GM21528 (cell line): ENCODE data around the gene MDN1.
A peak's percentile ranks its signal among the peaks of the same experiment; 100 is the strongest.

Experiments
- ATAC-seq: cut with Tn5 transposase; IDR thresholded peaks from one replicate; pipeline ENCODE4 v1.9.1; 2021; ENCODE audit warnings: mild to moderate bottlenecking, moderate library complexity; ENCODE audit not compliant: unreplicated experiment, low FRiP score

The MDN1 gene

DNA sequence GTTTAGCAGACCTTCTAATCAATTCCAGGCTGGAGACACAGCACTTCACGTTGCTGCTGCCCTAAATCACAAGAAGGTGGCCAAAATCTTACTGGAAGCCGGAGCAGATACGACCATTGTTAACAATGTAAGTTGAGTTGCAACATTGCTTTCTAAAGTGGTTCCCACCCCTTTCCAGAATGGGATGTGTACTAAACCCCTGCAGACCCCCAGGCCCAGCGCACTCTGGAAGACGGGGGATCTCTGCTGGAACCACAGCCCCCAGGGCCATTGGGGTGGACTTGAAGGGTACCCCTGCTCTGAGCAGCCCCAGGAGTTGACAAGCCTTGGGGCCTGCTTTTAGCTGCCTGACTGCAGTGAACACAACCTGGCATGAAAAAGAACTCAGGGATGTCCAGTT lies 203.1 kb downstream of the MDN1 start:
- no peak for ATAC-seq

DNA sequence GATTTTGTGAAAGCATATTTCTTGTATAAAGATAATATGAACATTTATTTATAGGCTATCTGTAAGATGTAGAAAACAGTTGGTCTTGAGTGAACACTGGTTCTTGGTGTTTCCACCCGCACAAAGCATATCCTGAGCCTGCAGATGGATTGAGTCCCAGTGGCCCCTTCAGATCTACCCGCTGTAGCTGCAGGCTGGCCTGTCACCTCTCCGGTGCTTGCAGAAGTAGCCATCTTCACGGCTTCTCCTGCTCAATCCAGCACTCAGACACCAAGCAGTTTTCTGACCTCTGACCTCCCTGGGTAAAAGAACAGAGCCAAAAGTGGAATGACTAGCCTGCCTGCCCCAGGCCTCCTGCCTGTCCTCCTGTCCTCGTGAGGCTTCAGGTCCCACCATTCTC lies 203.7 kb downstream of the MDN1 start:
- no peak for ATAC-seq

- no peak for ATAC-seq
These were observed 205.8 kb downstream of the MDN1 start for GRCh38 chr6:89613790-89614189.

DNA sequence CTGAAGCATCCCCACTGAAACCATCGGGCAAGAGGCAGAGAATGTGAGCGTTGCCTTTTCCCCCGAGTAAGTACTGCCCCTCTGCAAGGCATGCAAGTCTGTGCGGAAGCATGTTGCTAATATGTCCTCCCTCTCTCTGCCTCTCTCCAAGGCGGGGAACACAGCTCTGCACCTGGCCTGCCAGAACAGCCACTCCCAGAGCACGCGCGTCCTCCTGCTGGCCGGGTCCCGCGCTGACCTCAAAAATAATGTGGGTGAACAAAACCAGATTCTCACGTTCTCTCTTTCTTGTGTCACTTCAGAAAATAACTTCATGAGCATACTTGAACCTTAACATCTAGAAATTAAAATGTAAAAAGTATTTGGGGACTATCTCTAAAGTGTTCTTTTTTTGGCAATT lies 207.5 kb downstream of the MDN1 start:
- ATAC-seq = no peak

DNA sequence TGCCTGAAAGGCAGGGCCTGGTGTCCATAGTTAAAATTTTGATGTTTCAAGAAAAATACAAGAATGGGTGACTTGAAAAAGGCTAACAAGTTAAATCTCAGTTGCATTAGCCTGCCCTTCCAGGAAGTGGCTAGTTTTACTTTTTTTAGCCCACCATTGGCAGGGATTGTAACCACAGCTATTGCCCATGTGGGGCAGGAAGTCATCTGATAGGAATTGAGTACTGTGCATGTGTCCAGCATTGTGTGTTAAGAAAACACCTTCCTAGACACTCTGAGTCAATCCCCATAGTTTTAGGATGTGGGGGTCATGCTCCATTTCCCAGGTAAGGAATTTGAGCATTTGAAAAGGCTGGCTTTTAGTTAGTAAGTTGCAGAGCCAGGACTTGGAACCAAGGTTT lies 207.9 kb downstream of the MDN1 start:
- no peak for ATAC-seq

- no peak for ATAC-seq
These were observed 209.4 kb downstream of the MDN1 start for GRCh38 chr6:89610149-89610642.

- no peak for ATAC-seq
These were observed 213.7 kb downstream of the MDN1 start for GRCh38 chr6:89605861-89606260.

DNA sequence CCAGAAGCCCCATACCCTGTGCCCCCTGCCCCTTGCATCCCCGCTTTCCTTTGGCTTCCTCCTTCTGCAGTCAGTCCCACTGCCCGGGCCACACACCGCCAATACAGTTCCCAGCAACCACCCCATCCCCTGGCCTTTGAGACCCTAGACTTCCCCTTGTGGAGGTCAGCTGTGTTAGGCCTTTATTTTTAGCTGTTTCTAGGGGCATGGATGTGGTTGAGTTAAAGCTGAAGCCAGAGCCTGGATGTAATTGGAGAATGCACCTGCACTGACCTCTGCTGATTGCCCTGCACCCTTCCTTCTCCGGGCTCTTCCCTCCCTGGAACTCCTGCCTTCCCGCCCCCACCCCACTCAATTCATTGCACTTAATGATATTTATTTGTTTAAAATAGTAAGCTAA lies 214.9 kb downstream of the MDN1 start:
- no peak for ATAC-seq

- no peak for ATAC-seq
These were observed 217.4 kb downstream of the MDN1 start for GRCh38 chr6:89602166-89602565.

- no peak for ATAC-seq
These were observed 219.9 kb downstream of the MDN1 start for GRCh38 chr6:89599727-89600126.

DNA sequence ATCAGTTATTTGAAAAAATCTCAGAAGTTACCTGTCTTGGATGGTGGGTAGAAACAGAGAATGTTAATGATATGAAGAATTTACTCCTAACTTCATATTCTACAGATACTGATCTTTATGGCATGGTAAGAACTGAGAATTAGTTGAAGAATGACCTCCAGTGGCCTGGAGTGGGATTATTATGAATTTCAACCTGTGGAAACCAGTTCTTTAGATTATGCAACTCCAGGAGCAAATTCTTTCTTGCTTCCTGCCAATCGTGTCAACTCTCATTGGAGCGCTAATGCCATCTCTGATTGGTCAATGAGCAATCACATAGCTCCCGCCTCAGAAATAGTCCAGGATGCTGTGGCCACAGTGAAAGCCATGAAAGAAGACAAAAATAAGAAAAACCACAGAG lies 221.6 kb downstream of the MDN1 start:
- ATAC-seq = no peak

GRCh38 chr6:89597372-89597771 lies 222.2 kb downstream of the MDN1 start:
- no peak for ATAC-seq

DNA sequence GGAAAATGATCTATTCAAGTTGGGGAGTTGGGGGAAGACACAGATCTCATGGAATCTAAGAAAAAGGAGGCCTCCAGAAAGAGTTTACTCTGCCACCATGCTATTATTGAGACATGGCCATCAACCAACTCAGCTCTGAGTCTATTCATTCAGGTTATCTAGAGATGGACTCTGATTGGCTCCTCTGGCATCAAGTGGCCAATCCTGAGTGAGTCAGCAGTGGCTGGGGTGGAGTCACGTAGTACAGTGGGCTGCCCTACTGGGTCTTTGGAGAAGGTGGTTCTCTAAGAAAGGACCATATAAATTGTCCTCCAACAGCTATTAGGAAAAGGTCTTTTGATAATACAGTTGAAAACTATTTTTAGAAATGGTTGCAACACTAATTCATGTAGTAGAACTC lies 223.1 kb downstream of the MDN1 start:
- no peak for ATAC-seq

DNA sequence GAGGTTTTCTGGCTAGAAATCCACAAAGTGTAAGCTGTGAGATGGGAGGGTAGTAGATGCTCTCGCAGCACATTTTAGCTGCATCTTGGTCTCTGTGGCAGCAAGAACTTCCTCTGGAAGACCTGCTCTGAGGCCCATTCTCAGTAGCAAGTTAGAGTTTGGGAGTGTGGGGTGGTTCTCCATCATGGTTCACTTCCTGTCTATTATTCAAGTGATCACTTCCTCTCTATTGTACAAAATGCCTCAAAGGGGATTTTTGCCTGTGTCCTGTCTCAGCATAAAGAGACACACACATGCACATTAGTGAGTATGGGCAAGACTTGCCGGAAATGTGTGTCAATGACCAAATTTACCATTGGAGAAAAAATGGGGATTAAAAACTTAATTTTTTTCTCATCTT lies 223.5 kb downstream of the MDN1 start:
- ATAC-seq = peak; percentile 81
